GM12864 (cell line): ENCODE measurements around the gene ADAM33.

Experiments used
- DNase-seq: peaks from one replicate; pipeline ENCODE4 v3.0.0-alpha.2; 2011; ENCODE audit warnings: low read depth
- H3K4me3 ChIP-seq: 2 replicates; pipeline ENCODE4 v1.5.1; 2011; ENCODE audit warnings: mild to moderate bottlenecking, low read depth, low read length, control low read depth
- CTCF ChIP-seq: IDR thresholded peaks from 2 replicates; pipeline ENCODE4 v1.5.1; 2011; ENCODE audit warnings: low read depth, mild to moderate bottlenecking, moderate library complexity, low read length, control low read depth, inconsistent platforms; ENCODE audit errors: missing control alignments

The ADAM33 gene

GRCh38 chr20:3673221-3674070 is 8.4 kb downstream of the ADAM33 start:
- H3K4me3 ChIP-seq = no peak overlapping the region
- no peak for TF ChIP-seq CTCF
- DNase-seq = no peak

- no peak for DNase-seq
- H3K4me3 ChIP-seq = no peak overlapping the region
- TF ChIP-seq CTCF = no peak
Observed at GRCh38 chr20:3672547-3673171, 9.2 kb downstream of the ADAM33 start.

- H3K4me3 ChIP-seq = no peak overlapping the region
- TF ChIP-seq CTCF = no peak
- DNase-seq = no peak
Observed at GRCh38 chr20:3671986-3672546, 9.7 kb downstream of the ADAM33 start.

- no peak for DNase-seq
- no peak for TF ChIP-seq CTCF
- H3K4me3 ChIP-seq = no peak overlapping the region
Observed at GRCh38 chr20:3670945-3671344, 10.9 kb downstream of the ADAM33 start.

- DNase-seq = no peak
- H3K4me3 ChIP-seq = no peak overlapping the region
- TF ChIP-seq CTCF = no peak
Observed at GRCh38 chr20:3670511-3670910, 11.3 kb downstream of the ADAM33 start.

GRCh38 chr20:3669710-3670367 is 12.0 kb downstream of the ADAM33 start:
- TF ChIP-seq CTCF = no peak
- no peak overlapping the region for H3K4me3 ChIP-seq
- no peak for DNase-seq
